Liver (tissue), 9 donors: ENCODE results near the gene FOXP3. TPM values are rescaled to one million over a fixed set of nuclear protein-coding genes. Genes with fewer than 3 reads are reported as not detected.

Source experiments
- DNase-seq: peaks from one replicate; pipeline ENCODE4 v3.0.0-alpha.2; 2017; ENCODE audit warnings: low spot score
- H3K27ac ChIP-seq, 2 donors: one replicate each; pipeline ENCODE4 v1.7.0; 2013; ENCODE audit warnings: inconsistent platforms in 2 of 2, low read length in 2 of 2, control low read depth in 1 of 2, low read depth in 1 of 2, mild to moderate bottlenecking in 1 of 2
- H3K27me3 ChIP-seq, 4 donors: one replicate each; pipeline versions ENCODE4 v1.6.1 to v1.7.0; 2013; ENCODE audit warnings: low read length in 3 of 4, inconsistent platforms in 1 of 4, mild to moderate bottlenecking in 1 of 4, moderate library complexity in 1 of 4; ENCODE audit not compliant: control insufficient read depth in 4 of 4, insufficient read depth in 4 of 4
- H3K36me3 ChIP-seq, 4 donors: one replicate each; pipeline versions ENCODE4 v1.6.1 to v1.7.0; 2013; ENCODE audit warnings: low read length in 3 of 4, mild to moderate bottlenecking in 3 of 4, low read depth in 1 of 4, moderate library complexity in 1 of 4; ENCODE audit not compliant: control insufficient read depth in 4 of 4, insufficient read depth in 3 of 4
- H3K4me1 ChIP-seq, 4 donors: one replicate each; pipeline versions ENCODE4 v1.6.1 to v1.7.0; 2013; ENCODE audit warnings: low read length in 3 of 4, mild to moderate bottlenecking in 3 of 4, moderate library complexity in 1 of 4; ENCODE audit not compliant: control insufficient read depth in 4 of 4, insufficient read depth in 4 of 4
- H3K4me3 ChIP-seq, 3 donors: one replicate each; pipeline versions ENCODE4 v1.6.1 to v1.7.0; 2013; ENCODE audit warnings: low read length in 3 of 3, control low read depth in 1 of 3, low read depth in 1 of 3, mild to moderate bottlenecking in 1 of 3
- H3K9ac ChIP-seq, 2 donors: one replicate each; pipeline ENCODE4 v1.7.0; 2013; ENCODE audit warnings: low read length in 2 of 2, mild to moderate bottlenecking in 2 of 2, moderate library complexity in 2 of 2, control low read depth in 1 of 2, low read depth in 1 of 2
- H3K9me3 ChIP-seq, 4 donors: one replicate each; pipeline versions ENCODE4 v1.6.1 to v1.7.0; 2013; ENCODE audit warnings: low read length in 3 of 4; ENCODE audit not compliant: control insufficient read depth in 4 of 4
- EGR1 ChIP-seq, 2 donors: IDR thresholded peaks; 2 replicates each; pipeline ENCODE4 v1.6.1; 2016 to 2018; ENCODE audit warnings: antibody characterized with exemption in 2 of 2, low read depth in 2 of 2
- FOXA1 ChIP-seq: IDR thresholded peaks from 2 replicates; pipeline ENCODE4 v1.6.1; 2016; ENCODE audit warnings: antibody characterized with exemption
- FOXA2 ChIP-seq: IDR thresholded peaks from 2 replicates; pipeline ENCODE4 v1.6.1; 2016; ENCODE audit warnings: antibody characterized with exemption
- GABPA ChIP-seq, 2 donors: IDR thresholded peaks in 1 of 2; conservative IDR thresholded peaks in 1 of 2; 2 replicates each; pipeline ENCODE4 v1.6.1; 2016; ENCODE audit warnings: antibody characterized with exemption in 2 of 2, mild to moderate bottlenecking in 1 of 2, moderate library complexity in 1 of 2
- HNF4G ChIP-seq: IDR thresholded peaks from 2 replicates; pipeline ENCODE4 v1.6.1; 2016; ENCODE audit warnings: antibody characterized with exemption
- JUND ChIP-seq, 2 donors: IDR thresholded peaks; 2 replicates each; pipeline ENCODE4 v1.6.1; 2016; ENCODE audit warnings: antibody characterized with exemption in 2 of 2
- NR2F2 ChIP-seq: IDR thresholded peaks from 2 replicates; pipeline ENCODE4 v1.6.1; 2016; ENCODE audit warnings: antibody characterized with exemption
- RAD21 ChIP-seq, 2 donors: IDR thresholded peaks; 2 replicates each; pipeline ENCODE4 v1.6.1; 2016; ENCODE audit warnings: antibody characterized with exemption in 2 of 2, mild to moderate bottlenecking in 2 of 2
- RXRA ChIP-seq, 2 donors: IDR thresholded peaks; 2 replicates each; pipeline ENCODE4 v1.6.1; 2017 to 2018; ENCODE audit warnings: antibody characterized with exemption in 2 of 2, mild to moderate bottlenecking in 1 of 2
- SP1 ChIP-seq: IDR thresholded peaks from 2 replicates; pipeline ENCODE4 v1.6.1; 2018; ENCODE audit warnings: antibody characterized with exemption, mild to moderate bottlenecking
- TAF1 ChIP-seq: conservative IDR thresholded peaks from 2 replicates; pipeline ENCODE4 v1.6.1; 2016; ENCODE audit warnings: antibody characterized with exemption, mild to moderate bottlenecking
- YY1 ChIP-seq: IDR thresholded peaks from 2 replicates; pipeline ENCODE4 v1.6.1; 2016; ENCODE audit warnings: antibody characterized with exemption, mild to moderate bottlenecking
- WGBS: extraction: QIAGEN DNeasy Blood & Tissue Kit; methylation state at CpG from one replicate; pipeline ENCODE4 v1.1.7; 2013; 5-methylcytosine and 5-hydroxymethylcytosine counted together
- polyA plus RNA-seq, 2 donors: library from polyadenylated mRNA; stranded (reverse) in 1 of 2; unstranded in 1 of 2; fragments of 200-250 nt in 1 of 2; fragments of >200 nt in 1 of 2; fragmentation: Nextera tagmentation in 1 of 2; extraction: Ambion mirVana in 1 of 2; gene quantifications; one replicate each; pipeline versions ENCODE4 v1.2.1 to v1.2.3, GENCODE V29; 2013 to 2015
- total RNA-seq, 2 donors: library from RNA; depleted of rRNA; stranded (reverse); fragments of >200 nt; gene quantifications; one replicate each; pipeline ENCODE4 v1.2.3, GENCODE V29; 2014
- TF ChIP-seq, protein P1 (sequence below): IDR thresholded peaks from 2 replicates; pipeline ENCODE4 v1.6.1; 2016; ENCODE audit warnings: antibody characterized with exemption
- TF ChIP-seq, protein P2 (sequence below): IDR thresholded peaks from 2 replicates; pipeline ENCODE4 v1.6.1; 2016; ENCODE audit warnings: antibody characterized with exemption
- TF ChIP-seq, protein P3 (sequence below): fragments of 150-350 bp; IDR thresholded peaks from 2 replicates; pipeline ENCODE4 v1.5.1; 2017; ENCODE audit warnings: improper control_type of control experiment, low read depth, low read length; ENCODE audit not compliant: missing input control
- TF ChIP-seq, protein P4 (sequence below): IDR thresholded peaks from 2 replicates; pipeline ENCODE4 v1.6.1; 2016; ENCODE audit warnings: antibody characterized with exemption, mild to moderate bottlenecking
- TF ChIP-seq, protein P5 (sequence below): IDR thresholded peaks from 2 replicates; pipeline ENCODE4 v1.6.1; 2016; ENCODE audit warnings: antibody characterized with exemption
- donor health status: healthy.
- donor health status: healthy.
- donor health status: healthy.
- donor health status: healthy.
- donor health status: healthy.

The FOXP3 gene
- total and polyA plus RNA-seq, 4 donors, result 0.05 to 0.65 (median 0.19) TPM

DNA sequence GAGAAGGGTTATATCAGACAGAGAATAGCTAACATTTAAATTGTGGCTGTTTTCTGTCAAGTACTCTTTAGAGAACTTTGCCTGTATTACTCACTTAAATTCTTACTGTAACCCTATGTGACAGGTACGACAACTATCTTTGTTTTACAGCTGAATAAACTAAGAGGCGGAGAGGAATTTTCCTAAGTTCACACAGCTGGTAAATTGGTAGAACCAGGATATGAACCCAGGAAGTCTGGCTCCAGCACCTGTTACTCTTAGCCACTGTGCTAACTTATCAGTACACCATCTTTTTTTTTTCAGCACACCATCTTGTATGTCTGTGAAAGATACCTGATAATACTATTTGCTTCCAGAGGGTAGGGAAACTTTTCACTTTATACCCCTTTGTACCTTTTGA lies 62.5 kb downstream of the FOXP3 start:
- TF ChIP-seq FOXA2 (no peak), EGR1 (IDR thresholded peaks at IDR 0.05; ENCODE audit: low read depth in 2 of 2) (no peak), GABPA (IDR thresholded peaks at IDR 0.05 in 1 of 2, conservative IDR thresholded peaks at IDR 0.05 in 1 of 2) (no peak), FOXA1 (no peak), TAF1 (no peak), NR2F2 (no peak), YY1 (no peak), RAD21 (IDR thresholded peaks at IDR 0.05) (no peak), RXRA (IDR thresholded peaks at IDR 0.05) (no peak), HNF4G (no peak), JUND (IDR thresholded peaks at IDR 0.05) (no peak), SP1 (no peak)
- TF ChIP-seq, protein P1, sequence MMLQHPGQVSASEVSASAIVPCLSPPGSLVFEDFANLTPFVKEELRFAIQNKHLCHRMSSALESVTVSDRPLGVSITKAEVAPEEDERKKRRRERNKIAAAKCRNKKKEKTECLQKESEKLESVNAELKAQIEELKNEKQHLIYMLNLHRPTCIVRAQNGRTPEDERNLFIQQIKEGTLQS, result no peak
- TF ChIP-seq, protein P2, sequence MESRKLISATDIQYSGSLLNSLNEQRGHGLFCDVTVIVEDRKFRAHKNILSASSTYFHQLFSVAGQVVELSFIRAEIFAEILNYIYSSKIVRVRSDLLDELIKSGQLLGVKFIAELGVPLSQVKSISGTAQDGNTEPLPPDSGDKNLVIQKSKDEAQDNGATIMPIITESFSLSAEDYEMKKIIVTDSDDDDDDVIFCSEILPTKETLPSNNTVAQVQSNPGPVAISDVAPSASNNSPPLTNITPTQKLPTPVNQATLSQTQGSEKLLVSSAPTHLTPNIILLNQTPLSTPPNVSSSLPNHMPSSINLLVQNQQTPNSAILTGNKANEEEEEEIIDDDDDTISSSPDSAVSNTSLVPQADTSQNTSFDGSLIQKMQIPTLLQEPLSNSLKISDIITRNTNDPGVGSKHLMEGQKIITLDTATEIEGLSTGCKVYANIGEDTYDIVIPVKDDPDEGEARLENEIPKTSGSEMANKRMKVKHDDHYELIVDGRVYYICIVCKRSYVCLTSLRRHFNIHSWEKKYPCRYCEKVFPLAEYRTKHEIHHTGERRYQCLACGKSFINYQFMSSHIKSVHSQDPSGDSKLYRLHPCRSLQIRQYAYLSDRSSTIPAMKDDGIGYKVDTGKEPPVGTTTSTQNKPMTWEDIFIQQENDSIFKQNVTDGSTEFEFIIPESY, result no peak
- TF ChIP-seq, protein P3, sequence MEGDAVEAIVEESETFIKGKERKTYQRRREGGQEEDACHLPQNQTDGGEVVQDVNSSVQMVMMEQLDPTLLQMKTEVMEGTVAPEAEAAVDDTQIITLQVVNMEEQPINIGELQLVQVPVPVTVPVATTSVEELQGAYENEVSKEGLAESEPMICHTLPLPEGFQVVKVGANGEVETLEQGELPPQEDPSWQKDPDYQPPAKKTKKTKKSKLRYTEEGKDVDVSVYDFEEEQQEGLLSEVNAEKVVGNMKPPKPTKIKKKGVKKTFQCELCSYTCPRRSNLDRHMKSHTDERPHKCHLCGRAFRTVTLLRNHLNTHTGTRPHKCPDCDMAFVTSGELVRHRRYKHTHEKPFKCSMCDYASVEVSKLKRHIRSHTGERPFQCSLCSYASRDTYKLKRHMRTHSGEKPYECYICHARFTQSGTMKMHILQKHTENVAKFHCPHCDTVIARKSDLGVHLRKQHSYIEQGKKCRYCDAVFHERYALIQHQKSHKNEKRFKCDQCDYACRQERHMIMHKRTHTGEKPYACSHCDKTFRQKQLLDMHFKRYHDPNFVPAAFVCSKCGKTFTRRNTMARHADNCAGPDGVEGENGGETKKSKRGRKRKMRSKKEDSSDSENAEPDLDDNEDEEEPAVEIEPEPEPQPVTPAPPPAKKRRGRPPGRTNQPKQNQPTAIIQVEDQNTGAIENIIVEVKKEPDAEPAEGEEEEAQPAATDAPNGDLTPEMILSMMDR, result no peak
- TF ChIP-seq, protein P4, sequence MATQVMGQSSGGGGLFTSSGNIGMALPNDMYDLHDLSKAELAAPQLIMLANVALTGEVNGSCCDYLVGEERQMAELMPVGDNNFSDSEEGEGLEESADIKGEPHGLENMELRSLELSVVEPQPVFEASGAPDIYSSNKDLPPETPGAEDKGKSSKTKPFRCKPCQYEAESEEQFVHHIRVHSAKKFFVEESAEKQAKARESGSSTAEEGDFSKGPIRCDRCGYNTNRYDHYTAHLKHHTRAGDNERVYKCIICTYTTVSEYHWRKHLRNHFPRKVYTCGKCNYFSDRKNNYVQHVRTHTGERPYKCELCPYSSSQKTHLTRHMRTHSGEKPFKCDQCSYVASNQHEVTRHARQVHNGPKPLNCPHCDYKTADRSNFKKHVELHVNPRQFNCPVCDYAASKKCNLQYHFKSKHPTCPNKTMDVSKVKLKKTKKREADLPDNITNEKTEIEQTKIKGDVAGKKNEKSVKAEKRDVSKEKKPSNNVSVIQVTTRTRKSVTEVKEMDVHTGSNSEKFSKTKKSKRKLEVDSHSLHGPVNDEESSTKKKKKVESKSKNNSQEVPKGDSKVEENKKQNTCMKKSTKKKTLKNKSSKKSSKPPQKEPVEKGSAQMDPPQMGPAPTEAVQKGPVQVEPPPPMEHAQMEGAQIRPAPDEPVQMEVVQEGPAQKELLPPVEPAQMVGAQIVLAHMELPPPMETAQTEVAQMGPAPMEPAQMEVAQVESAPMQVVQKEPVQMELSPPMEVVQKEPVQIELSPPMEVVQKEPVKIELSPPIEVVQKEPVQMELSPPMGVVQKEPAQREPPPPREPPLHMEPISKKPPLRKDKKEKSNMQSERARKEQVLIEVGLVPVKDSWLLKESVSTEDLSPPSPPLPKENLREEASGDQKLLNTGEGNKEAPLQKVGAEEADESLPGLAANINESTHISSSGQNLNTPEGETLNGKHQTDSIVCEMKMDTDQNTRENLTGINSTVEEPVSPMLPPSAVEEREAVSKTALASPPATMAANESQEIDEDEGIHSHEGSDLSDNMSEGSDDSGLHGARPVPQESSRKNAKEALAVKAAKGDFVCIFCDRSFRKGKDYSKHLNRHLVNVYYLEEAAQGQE, result no peak
- TF ChIP-seq, protein P5, sequence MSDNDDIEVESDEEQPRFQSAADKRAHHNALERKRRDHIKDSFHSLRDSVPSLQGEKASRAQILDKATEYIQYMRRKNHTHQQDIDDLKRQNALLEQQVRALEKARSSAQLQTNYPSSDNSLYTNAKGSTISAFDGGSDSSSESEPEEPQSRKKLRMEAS, result no peak
- 80% methylated on average over 2 of the region's 2 CpGs for WGBS
- Histone ChIP-seq H3K27ac (no peak overlapping the region), H3K36me3 (no peaks in the 10 kb centered on the region), H3K4me1 (peaks cover 0 to 4% (median 2%) of the 10 kb centered on the region in 4 donors), H3K9me3 (no peaks in the 10 kb centered on the region), H3K27me3 (no peaks in the 10 kb centered on the region), H3K9ac (no peak overlapping the region), H3K4me3 (no peak overlapping the region)
- no peak for DNase-seq

Other genes starting within 250 kb of the FOXP3 start
- 10 to 100 TPM in 1 of 2 donors, 1 to 10 TPM in 1; 9.5 to 17.1 TPM for gene TFE3, start 221.4 kb downstream of the FOXP3 start, total RNA-seq
- gene TFE3, start 221.4 kb downstream of the FOXP3 start, polyA plus RNA-seq, result 10 to 100 TPM in 1 of 2 donors, 1 to 10 TPM in 1; 8.6 to 22.4 TPM
- 1 to 10 TPM; 1.0 to 1.9 TPM for gene CCDC120, start 205.7 kb downstream of the FOXP3 start, total RNA-seq
- gene CCDC120, start 205.7 kb downstream of the FOXP3 start, polyA plus RNA-seq, result 1 to 10 TPM; 1.3 to 3.4 TPM
- 1 to 10 TPM; 1.4 to 2.1 TPM for gene PRAF2, start 190.7 kb downstream of the FOXP3 start, total RNA-seq
- 1 to 10 TPM; 5.7 to 8.2 TPM for gene PRAF2, start 190.7 kb downstream of the FOXP3 start, polyA plus RNA-seq
- gene WDR45, start 184.8 kb downstream of the FOXP3 start, total RNA-seq, result 10 to 100 TPM; 28.0 to 47.9 TPM
- gene WDR45, start 184.8 kb downstream of the FOXP3 start, polyA plus RNA-seq, result 10 to 100 TPM; 51.2 to 60.7 TPM
- gene GPKOW, start 141.0 kb downstream of the FOXP3 start, total RNA-seq, result 10 to 100 TPM in 1 of 2 donors, 1 to 10 TPM in 1; 9.5 to 13.8 TPM
- gene GPKOW, start 141.0 kb downstream of the FOXP3 start, polyA plus RNA-seq, result 10 to 100 TPM in 1 of 2 donors, 1 to 10 TPM in 1; 7.7 to 12.0 TPM
- 1 to 10 TPM; 2.9 to 6.9 TPM for gene MAGIX, start 102.0 kb downstream of the FOXP3 start, total RNA-seq
- gene MAGIX, start 102.0 kb downstream of the FOXP3 start, polyA plus RNA-seq, result 10 to 100 TPM in 1 of 2 donors, 1 to 10 TPM in 1; 8.8 to 10.8 TPM
- 1 to 10 TPM; 2.4 to 6.7 TPM for gene PLP2, start 92.8 kb downstream of the FOXP3 start, total RNA-seq
- 10 to 100 TPM; 22.6 to 24.5 TPM for gene PLP2, start 92.8 kb downstream of the FOXP3 start, polyA plus RNA-seq
- gene PRICKLE3, start 78.3 kb downstream of the FOXP3 start, total RNA-seq, result 1 to 10 TPM; 2.5 to 6.5 TPM
- 1 to 10 TPM; 2.1 to 3.3 TPM for gene PRICKLE3, start 78.3 kb downstream of the FOXP3 start, polyA plus RNA-seq
- gene SYP, start 64.5 kb downstream of the FOXP3 start, total RNA-seq, result under 1 TPM; 0.61 to 0.67 TPM
- gene SYP, start 64.5 kb downstream of the FOXP3 start, polyA plus RNA-seq, result under 1 TPM; 0.30 to 0.33 TPM
- not detected for gene CACNA1F, start 31.4 kb downstream of the FOXP3 start, total RNA-seq
- under 1 TPM in 1 of 2 donors, not detected in 1; 0.03 TPM for gene CACNA1F, start 31.4 kb downstream of the FOXP3 start, polyA plus RNA-seq
- gene CCDC22, start 29.2 kb downstream of the FOXP3 start, total RNA-seq, result 1 to 10 TPM; 6.2 TPM
- 1 to 10 TPM; 4.2 to 7.8 TPM for gene CCDC22, start 29.2 kb downstream of the FOXP3 start, polyA plus RNA-seq
- gene PPP1R3F, start 5.1 kb upstream of the FOXP3 start, total RNA-seq, result 1 to 10 TPM; 1.3 to 1.7 TPM
- 1 to 10 TPM in 1 of 2 donors, under 1 TPM in 1; 0.78 to 1.6 TPM for gene PPP1R3F, start 5.1 kb upstream of the FOXP3 start, polyA plus RNA-seq
- gene GAGE10, start 38.9 kb upstream of the FOXP3 start, total RNA-seq, result not detected
- not detected for gene GAGE10, start 38.9 kb upstream of the FOXP3 start, polyA plus RNA-seq
- gene GAGE12J, start 57.3 kb upstream of the FOXP3 start, total RNA-seq, result not detected
- not detected for gene GAGE12J, start 57.3 kb upstream of the FOXP3 start, polyA plus RNA-seq
- not detected for gene GAGE13, start 66.9 kb upstream of the FOXP3 start, total RNA-seq
- gene GAGE13, start 66.9 kb upstream of the FOXP3 start, polyA plus RNA-seq, result not detected